GM12891 (cell line): ENCODE data around the gene PRMT3.
A peak's percentile ranks its signal among the peaks of the same experiment; 100 is the strongest.
"Not testable (repeated sequence)": the region's sequence is repeated elsewhere in the genome, so short reads cannot be mapped to it uniquely, and the experiment has no call there.

ENCODE experiments used
- DNase-seq: peaks from one replicate; pipeline ENCODE4 v3.0.0; 2011; ENCODE audit warnings: low spot score; ENCODE audit not compliant: insufficient read length
- FAIRE-seq: peaks from 2 replicates; lab custom pipeline; 2011; peaks lifted over from hg19 to GRCh38; lab: Jason Lieb, UNC
- PAX5 ChIP-seq: IDR thresholded peaks from 2 replicates; pipeline ENCODE4 v1.6.1; 2011; ENCODE audit warnings: low read length, moderate library complexity, mild to moderate bottlenecking; ENCODE audit not compliant: insufficient read depth, severe bottlenecking
- POLR2A ChIP-seq: IDR thresholded peaks from 2 replicates; pipeline ENCODE4 v1.6.1; 2011; ENCODE audit warnings: low read depth, low read length, control low read depth
- POLR2AphosphoS5 ChIP-seq: IDR thresholded peaks from 2 replicates; pipeline ENCODE4 v1.6.1; 2011; ENCODE audit warnings: low read depth, low read length, control low read depth
- POU2F2 ChIP-seq: IDR thresholded peaks from 2 replicates; pipeline ENCODE4 v1.6.1; 2011; ENCODE audit warnings: low read depth, mild to moderate bottlenecking, control low read depth, low read length, moderate library complexity
- SPI1 ChIP-seq: IDR thresholded peaks from 2 replicates; pipeline ENCODE4 v1.6.1; 2011; ENCODE audit warnings: low read depth, low read length, control low read depth
- TAF1 ChIP-seq: IDR thresholded peaks from 2 replicates; pipeline ENCODE4 v1.6.1; 2011; ENCODE audit warnings: low read depth, low read length, control low read depth

PRMT3 gene

DNA sequence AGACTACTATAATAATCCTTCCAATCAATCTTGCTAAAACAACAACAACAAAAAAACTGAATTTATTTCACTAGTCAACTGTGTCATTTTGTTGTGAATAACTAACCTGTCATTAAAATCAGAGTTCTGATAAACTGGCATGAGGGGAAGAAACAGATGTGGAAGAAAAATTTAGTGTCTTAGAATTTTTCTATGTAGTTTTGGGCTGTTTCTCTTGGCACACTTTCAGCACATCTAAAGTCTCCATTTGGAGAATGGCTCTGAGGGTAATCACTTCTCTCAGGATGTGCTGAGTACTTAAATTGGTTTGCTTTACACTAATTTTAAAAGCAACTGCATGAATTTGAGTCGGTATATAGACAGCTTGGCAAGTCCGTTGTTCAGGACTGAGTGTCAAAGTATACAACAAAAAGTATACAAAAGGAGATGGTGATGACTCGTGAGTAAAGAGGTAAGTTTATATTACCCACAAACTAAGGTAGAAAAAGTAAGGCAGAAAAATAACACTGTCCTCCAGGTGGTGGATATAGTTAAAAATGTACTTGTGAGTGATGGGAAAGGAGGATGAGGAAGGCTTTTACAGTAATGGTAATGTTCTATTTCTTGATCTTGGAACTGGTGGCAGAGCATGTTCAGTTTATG, 13.8 kb upstream of the PRMT3 start:
- TF ChIP-seq TAF1 (no peak), POU2F2 (no peak), PAX5 (no peak)
- no peak for DNase-seq
- no peak for FAIRE-seq

DNA sequence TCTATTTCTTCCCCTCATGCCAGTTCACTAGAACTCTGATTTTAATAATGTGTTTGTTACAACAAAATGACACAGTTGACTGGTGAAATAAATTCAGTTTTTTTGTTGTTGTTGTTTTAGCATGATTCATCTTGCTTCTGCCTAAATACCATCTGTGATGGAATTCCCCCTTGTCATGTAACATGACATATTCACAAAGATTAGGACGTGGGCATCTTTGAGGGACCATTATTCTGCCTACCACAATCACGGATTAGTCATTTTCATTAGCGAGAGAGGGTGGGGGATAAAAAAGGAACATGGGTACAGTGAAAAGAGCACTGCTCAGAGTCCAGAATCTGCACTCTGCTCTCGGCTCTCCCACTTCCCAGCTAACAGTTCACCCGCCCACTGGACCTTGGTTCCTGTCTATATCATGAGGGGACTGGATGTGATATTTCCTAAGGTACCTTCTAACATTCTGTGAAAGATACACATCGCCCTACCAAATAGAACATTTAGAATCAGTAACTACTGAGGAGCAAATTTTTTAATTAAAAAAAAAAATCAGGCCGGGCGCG, 12.7 kb upstream of the PRMT3 start:
- DNase-seq (no peak), FAIRE-seq (no peak)
- TF ChIP-seq PAX5 (no peak), POLR2A (no peak), TAF1 (no peak), POLR2AphosphoS5 (no peak), SPI1 (no peak), POU2F2 (no peak)

DNA sequence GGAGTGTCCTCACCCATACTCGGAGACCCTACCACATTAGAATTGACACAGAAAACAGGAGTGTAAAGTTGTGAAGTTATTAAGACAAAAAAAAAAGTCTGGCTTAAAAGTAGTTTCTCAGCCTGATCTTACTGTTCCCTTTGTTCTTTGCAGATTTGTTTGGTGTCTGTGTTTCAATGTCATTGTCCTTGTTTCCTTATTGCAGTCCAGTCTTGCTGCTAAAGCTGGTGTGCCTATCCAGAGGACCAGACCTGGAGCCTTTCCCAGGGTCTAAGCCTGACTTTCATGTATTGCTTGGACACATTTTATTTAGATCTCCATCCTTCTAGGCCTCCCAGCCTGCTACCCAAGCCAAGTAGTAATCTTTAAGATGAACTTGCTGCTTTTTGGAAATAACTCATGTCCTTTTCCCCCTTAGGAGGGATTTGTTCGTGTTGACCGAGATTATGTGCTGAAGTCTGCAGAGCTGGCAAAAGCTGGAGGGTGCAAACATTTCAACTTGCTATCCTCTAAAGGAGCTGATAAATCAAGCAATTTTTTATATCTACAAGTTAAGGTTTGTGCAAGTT, 11.3 kb upstream of the PRMT3 start:
- FAIRE-seq (no peak), DNase-seq (no peak)
- TF ChIP-seq POLR2A (no peak), TAF1 (no peak), PAX5 (no peak), POLR2AphosphoS5 (no peak), POU2F2 (no peak), SPI1 (no peak)

DNA sequence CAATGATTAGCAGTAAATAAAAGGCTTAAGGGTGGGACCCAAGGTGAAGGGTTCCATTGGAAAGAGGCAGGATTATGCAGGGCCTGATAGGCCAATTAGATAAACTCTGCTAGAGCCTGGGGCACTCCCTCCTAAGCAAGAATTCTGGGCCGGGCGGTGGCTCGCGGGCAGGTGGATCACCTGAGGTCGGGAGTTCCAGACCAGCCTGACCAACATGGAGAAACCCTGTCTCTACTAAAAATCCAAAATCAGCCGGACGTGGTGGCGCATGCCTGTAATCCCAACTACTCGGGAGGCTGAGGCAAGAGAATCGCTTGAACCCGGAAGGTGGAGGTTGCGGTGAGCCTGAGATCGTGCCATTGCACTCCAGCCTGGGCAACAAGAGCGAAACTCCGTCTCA, 1.5 kb upstream of the PRMT3 start:
- not testable (repeated sequence) for FAIRE-seq, DNase-seq

DNA sequence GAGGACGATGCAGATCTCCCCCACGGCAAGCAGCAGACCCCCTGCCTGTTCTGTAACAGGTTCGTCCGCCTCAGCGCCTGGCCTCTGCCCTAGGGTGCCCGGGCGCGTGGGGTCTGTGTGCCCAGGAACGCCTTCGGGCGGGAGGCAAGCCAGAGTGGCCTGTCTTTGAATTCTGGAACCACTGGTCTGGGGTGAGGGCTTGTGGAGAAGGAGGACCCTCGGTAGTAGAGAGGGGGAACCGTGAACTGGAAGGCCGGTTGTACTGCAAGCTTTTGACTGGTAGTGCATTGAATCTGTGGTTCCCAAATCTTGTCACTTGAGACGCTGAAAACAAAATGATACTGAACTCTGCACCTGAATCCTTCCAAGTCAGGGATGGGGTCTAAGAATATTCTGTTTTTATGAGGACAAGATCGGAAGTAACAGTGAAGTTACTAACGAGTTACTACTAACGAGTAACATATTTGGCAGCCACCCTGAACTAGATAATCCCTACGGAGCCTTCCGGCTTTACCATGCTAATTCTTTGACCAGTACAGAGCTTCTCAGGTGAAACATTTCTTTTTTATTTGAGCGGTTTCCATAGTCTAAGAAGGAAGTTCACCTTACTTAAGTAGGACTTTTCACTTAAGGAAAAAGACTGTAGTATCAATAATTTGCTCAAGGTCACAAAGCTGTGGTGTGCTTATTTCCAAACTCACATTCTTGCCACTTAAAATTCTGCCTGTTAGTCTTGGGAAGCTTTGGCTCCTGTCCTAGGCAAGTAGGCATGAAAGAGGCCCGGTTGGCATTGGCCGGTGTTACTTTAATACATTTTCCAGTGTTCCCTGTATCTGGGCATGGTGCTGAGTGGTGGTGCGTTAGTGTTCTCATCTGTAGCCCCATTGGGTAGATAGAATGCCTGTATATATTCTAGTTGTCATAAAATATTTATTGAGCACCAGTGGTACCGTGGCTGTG, 860 bp downstream of the PRMT3 start:
- TF ChIP-seq POLR2AphosphoS5 = peak; percentile 3; the same call in 1 of the 2 replicates
- TF ChIP-seq POU2F2 = no peak
- no peak for TF ChIP-seq TAF1
- TF ChIP-seq POLR2A = peak; percentile 33; the same call in 1 of the 2 replicates
- no peak for DNase-seq
- FAIRE-seq = peak; percentile 74

DNA sequence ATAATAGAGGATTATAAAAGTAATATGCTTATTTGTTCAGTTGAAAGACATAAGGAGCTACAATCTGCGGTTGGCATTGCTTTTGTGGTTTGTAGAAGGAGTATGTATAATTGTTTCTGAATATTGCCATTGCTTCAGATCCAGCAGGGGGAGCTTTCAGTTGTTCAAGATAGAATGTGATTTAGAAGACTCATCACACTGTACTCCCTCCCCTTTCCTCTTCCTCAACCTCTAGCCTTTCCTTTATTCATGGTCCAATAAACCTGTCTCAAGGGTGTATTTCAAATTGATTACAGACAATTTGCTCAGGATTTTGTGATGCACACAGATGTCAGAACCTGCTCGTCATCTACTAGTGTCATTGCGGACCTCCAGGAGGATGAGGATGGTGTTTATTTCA, 9.8 kb downstream of the PRMT3 start:
- no peak for DNase-seq
- TF ChIP-seq SPI1 = no peak
- TF ChIP-seq PAX5 = no peak
- TF ChIP-seq TAF1 = no peak
- no peak for FAIRE-seq

DNA sequence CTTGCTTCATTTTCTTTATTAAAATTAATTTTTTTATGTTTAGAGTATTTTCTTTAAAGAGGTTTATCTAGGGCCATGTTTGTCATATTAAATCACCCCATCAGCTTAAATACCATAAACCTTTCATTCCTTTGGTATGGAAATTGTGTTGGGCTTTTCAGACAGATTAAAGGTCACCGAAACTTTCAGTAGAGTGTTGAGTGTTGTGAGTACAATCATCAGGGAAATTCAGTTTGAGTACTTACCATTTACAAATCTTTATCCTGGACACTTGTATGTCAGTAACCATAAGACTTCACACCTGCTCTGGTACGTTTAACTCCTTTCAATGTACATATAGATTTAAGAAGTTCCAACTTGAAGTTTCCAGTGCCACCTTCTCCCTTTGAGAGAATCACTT, 12.0 kb downstream of the PRMT3 start:
- no peak for FAIRE-seq
- TF ChIP-seq SPI1 = no peak
- TF ChIP-seq TAF1 = no peak
- no peak for TF ChIP-seq PAX5
- TF ChIP-seq POU2F2 = no peak
- no peak for TF ChIP-seq POLR2A
- TF ChIP-seq POLR2AphosphoS5 = no peak
- no peak for DNase-seq

DNA sequence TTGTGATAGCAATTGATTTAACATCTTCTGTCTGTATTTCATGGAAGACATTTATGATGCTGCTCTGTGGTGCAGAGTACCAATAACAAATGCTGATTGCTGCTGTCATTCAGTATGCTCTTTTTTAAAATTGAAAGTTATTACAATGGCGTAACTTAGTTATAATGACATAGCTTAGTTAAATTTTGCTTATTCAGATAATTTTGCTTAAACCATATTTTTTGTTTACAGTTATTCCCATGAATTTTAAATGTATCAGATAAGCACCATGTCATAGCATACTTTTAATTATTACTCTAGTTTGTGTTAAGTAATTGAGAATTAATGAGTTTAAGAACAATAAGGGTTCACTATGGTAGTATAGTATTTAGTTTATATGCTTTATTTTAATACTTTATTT, 15.5 kb downstream of the PRMT3 start:
- DNase-seq (no peak), FAIRE-seq (no peak)
- TF ChIP-seq POU2F2 (no peak), TAF1 (no peak), POLR2A (no peak), PAX5 (no peak), POLR2AphosphoS5 (no peak), SPI1 (no peak)

DNA sequence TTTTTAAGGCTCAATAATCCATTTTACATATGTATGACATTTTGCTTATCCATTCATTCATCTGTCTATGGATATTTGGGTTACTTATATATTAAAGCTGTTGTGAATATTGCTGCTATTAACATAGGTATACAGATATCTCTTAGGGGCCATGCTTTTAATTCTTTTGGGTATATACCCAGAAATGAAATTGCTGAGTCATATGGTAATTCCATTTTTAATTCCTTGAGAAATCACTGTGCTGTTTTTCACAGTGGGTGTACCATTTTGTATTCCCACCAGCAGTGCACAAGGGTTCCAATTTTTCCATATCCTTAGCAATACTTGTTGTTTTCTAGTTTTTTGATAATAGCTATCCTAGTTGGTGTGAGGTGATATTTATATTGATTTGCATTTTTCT, 19.0 kb downstream of the PRMT3 start:
- TF ChIP-seq POLR2A (no peak), SPI1 (no peak), POLR2AphosphoS5 (no peak), POU2F2 (no peak), PAX5 (no peak), TAF1 (no peak)
- no peak for DNase-seq
- FAIRE-seq = no peak
